Measurements from ENCODE around the gene SIRT1. TPM values are rescaled to one million over a fixed set of nuclear protein-coding genes. Genes with fewer than 3 reads are reported as not detected.

SIRT1 gene
- total RNA-seq, 4 donors from 2014 or later = 12.5 to 23.8 (median 20.7) TPM

- peak overlapping the region; percentile 51 to 96 (median 76) for H3K4me3 ChIP-seq
- peaks cover 0 to 6% (median 6%) of the 10 kb centered on the region in 4 donors for H3K4me1 ChIP-seq
- peak overlapping the region; percentile 88 to 99 (median 97) for H3K27ac ChIP-seq
- in situ Hi-C loops (cut with MboI; ENCODE audit: low pct_ligation_motif_present in 1 of 4, low pct_unique_long_range_greater_than_20kb in 1 of 4, low sequenced_read_pairs in 3 of 4) (loop anchor here (10.0 to 25.0 kb wide), 4 partner anchors 295 to 463 kb away; no protein-coding TSS in a partner anchor), intact Hi-C loops (cut with DNase I; ENCODE audit: low total_unique reads) (loop anchor here (10.0 kb wide), 1 partner anchor 305 kb away; no protein-coding TSS in a partner anchor)
- peak; percentile 97 for DNase-seq
- 0 to 1% methylated on average over 19 to 36 of the region's 36 CpGs for WGBS, 2 donors (ENCODE audit: low coverage in 1 of 2)
- H3K36me3 ChIP-seq = no peaks in the 10 kb centered on the region
- TF ChIP-seq POLR2A (IDR thresholded peaks at IDR 0.05) (peak; percentile 74), CTCF (IDR thresholded peaks at IDR 0.05) (no peak), POLR2AphosphoS5 (IDR thresholded peaks at IDR 0.05) (peak; percentile 62 to 91 (median 80))
- H3K9me3 ChIP-seq = no peaks in the 10 kb centered on the region
- H3K27me3 ChIP-seq = no peaks in the 10 kb centered on the region
These were observed 35.0 kb upstream of the SIRT1 start for GRCh38 chr10:67849331-67850011.

GRCh38 chr10:67851186-67851585, 33.3 kb upstream of the SIRT1 start:
- intact Hi-C loops (cut with DNase I; ENCODE audit: low total_unique reads) = loop anchor here (10.0 kb wide), 1 partner anchor 304 kb away; no protein-coding TSS in a partner anchor
- H3K9me3 ChIP-seq = no peaks in the 10 kb centered on the region

GRCh38 chr10:67852761-67853160, 31.7 kb upstream of the SIRT1 start:
- TF ChIP-seq EP300 (IDR thresholded peaks at IDR 0.05; ENCODE audit: low read depth) = no peak
- no peak for TF ChIP-seq POLR2AphosphoS5 (IDR thresholded peaks at IDR 0.05)
- TF ChIP-seq POLR2A (IDR thresholded peaks at IDR 0.05) = no peak
- TF ChIP-seq CTCF (IDR thresholded peaks at IDR 0.05) = no peak
- in situ Hi-C loops (cut with MboI; ENCODE audit: low pct_ligation_motif_present in 1 of 4, low pct_unique_long_range_greater_than_20kb in 1 of 4, low sequenced_read_pairs in 3 of 4) = loop anchor here (10.0 to 25.0 kb wide), 4 partner anchors 292 to 460 kb away; no protein-coding TSS in a partner anchor
- intact Hi-C loops (cut with DNase I; ENCODE audit: low total_unique reads) = loop anchor here (10.0 kb wide), 1 partner anchor 302 kb away; no protein-coding TSS in a partner anchor
- Histone ChIP-seq H3K4me1 (peaks cover 0 to 9% (median 6%) of the 10 kb centered on the region in 4 donors), H3K36me3 (no peaks in the 10 kb centered on the region), H3K4me3 (no peak overlapping the region), H3K9me3 (no peaks in the 10 kb centered on the region), H3K27me3 (no peaks in the 10 kb centered on the region), H3K27ac (no peak overlapping the region)
- WGBS, 2 donors (ENCODE audit: low coverage in 1 of 2) = 58 to 67% methylated on average over 5 of the region's 5 CpGs
- no peak for DNase-seq

More at GRCh38 chr10:67851186-67851585, 33.3 kb upstream of the SIRT1 start:
- Histone ChIP-seq H3K27ac (no peak overlapping the region), H3K36me3 (no peaks in the 10 kb centered on the region), H3K4me3 (no peak overlapping the region), H3K27me3 (no peaks in the 10 kb centered on the region), H3K4me1 (peaks cover 0 to 9% (median 6%) of the 10 kb centered on the region in 4 donors)
- in situ Hi-C loops (cut with MboI; ENCODE audit: low pct_ligation_motif_present in 1 of 4, low pct_unique_long_range_greater_than_20kb in 1 of 4, low sequenced_read_pairs in 3 of 4) = loop anchor here (10.0 to 25.0 kb wide), 4 partner anchors 294 to 461 kb away; no protein-coding TSS in a partner anchor
- no peak for TF ChIP-seq POLR2AphosphoS5 (IDR thresholded peaks at IDR 0.05)
- no peak for TF ChIP-seq EP300 (IDR thresholded peaks at IDR 0.05; ENCODE audit: low read depth)
- 65 to 79% methylated on average over 2 of the region's 2 CpGs for WGBS, 2 donors (ENCODE audit: low coverage in 1 of 2)
- no peak for DNase-seq

GRCh38 chr10:67853512-67853911, 30.9 kb upstream of the SIRT1 start:
- no peaks in the 10 kb centered on the region for H3K9me3 ChIP-seq
- no peak for TF ChIP-seq EP300 (IDR thresholded peaks at IDR 0.05; ENCODE audit: low read depth)
- no peak for TF ChIP-seq POLR2AphosphoS5 (IDR thresholded peaks at IDR 0.05)
- no peak for TF ChIP-seq POLR2A (IDR thresholded peaks at IDR 0.05)
- peaks cover 0 to 9% (median 6%) of the 10 kb centered on the region in 4 donors for H3K4me1 ChIP-seq
- WGBS, 2 donors (ENCODE audit: low coverage in 1 of 2) = 71 to 91% methylated on average over 1 to 3 of the region's 3 CpGs
- H3K27me3 ChIP-seq = no peaks in the 10 kb centered on the region
- in situ Hi-C loops (cut with MboI; ENCODE audit: low pct_ligation_motif_present in 1 of 4, low pct_unique_long_range_greater_than_20kb in 1 of 4, low sequenced_read_pairs in 3 of 4) = loop anchor here (10.0 to 25.0 kb wide), 4 partner anchors 291 to 459 kb away; no protein-coding TSS in a partner anchor
- no peak for DNase-seq
- intact Hi-C loops (cut with DNase I; ENCODE audit: low total_unique reads) = loop anchor here (10.0 kb wide), 1 partner anchor 301 kb away; no protein-coding TSS in a partner anchor
- no peak overlapping the region for H3K4me3 ChIP-seq
- H3K27ac ChIP-seq = no peak overlapping the region
- no peaks in the 10 kb centered on the region for H3K36me3 ChIP-seq

- no peaks in the 10 kb centered on the region for H3K36me3 ChIP-seq
- H3K27me3 ChIP-seq = no peaks in the 10 kb centered on the region
- in situ Hi-C loops (cut with MboI; ENCODE audit: low pct_ligation_motif_present in 1 of 4, low pct_unique_long_range_greater_than_20kb in 1 of 4, low sequenced_read_pairs in 3 of 4) (loop anchor here (10.0 to 25.0 kb wide), 4 partner anchors 286 to 453 kb away; no protein-coding TSS in a partner anchor), intact Hi-C loops (cut with DNase I; ENCODE audit: low total_unique reads) (loop anchor here (10.0 kb wide), 1 partner anchor 296 kb away; no protein-coding TSS in a partner anchor)
- peaks cover 0 to 4% (median 0%) of the 10 kb centered on the region in 4 donors for H3K4me1 ChIP-seq
- WGBS, 2 donors (ENCODE audit: low coverage in 1 of 2) = 91 to 94% methylated on average over 2 of the region's 2 CpGs
- no peak overlapping the region for H3K4me3 ChIP-seq
- TF ChIP-seq POLR2A (IDR thresholded peaks at IDR 0.05) (no peak), EP300 (IDR thresholded peaks at IDR 0.05; ENCODE audit: low read depth) (no peak), POLR2AphosphoS5 (IDR thresholded peaks at IDR 0.05) (no peak), CTCF (IDR thresholded peaks at IDR 0.05) (no peak)
- no peak for DNase-seq
- no peaks in the 10 kb centered on the region for H3K9me3 ChIP-seq
- H3K27ac ChIP-seq = no peak overlapping the region
These were observed 25.5 kb upstream of the SIRT1 start for GRCh38 chr10:67858971-67859370.

Data from transverse colon (tissue), 4 donors.